Measurements from ENCODE around the gene ASB16. TPM values are rescaled to one million over a fixed set of nuclear protein-coding genes. Genes with fewer than 3 reads are reported as not detected.

Gene ASB16
- total and polyA plus RNA-seq, 4 donors, result 0.88 to 2.1 (median 1.4) TPM

DNA sequence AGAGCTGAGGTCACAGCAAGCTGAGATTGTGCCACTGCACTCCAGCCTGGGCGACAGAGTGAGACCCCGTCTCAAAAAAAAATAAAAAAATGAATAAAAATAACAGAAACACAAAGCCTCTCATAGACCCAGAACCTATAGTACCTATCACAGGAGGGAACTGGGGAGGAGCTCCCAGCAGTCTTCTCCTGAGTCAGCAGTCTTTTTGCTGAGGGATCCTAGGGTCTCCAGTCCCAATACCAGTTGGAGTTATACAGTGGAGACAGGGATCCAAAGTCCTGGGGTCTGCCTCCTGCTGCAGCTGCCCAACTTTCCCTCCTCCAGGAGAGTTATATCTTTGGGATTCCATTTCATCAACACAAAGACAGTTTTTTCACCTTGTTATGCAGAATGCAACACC, 12.5 kb downstream of the ASB16 start:
- H3K4me1 ChIP-seq (ENCODE audit: control insufficient read depth in 1 of 2, insufficient read depth in 2 of 2, low read length in 2 of 2), result no peaks in the 10 kb centered on the region
- no peak overlapping the region for H3K27ac ChIP-seq (ENCODE audit: low read depth in 1 of 2, low read length in 2 of 2)
- H3K9me3 ChIP-seq (ENCODE audit: control insufficient read depth, low read length), result no peaks in the 10 kb centered on the region
- no peaks in the 10 kb centered on the region for H3K27me3 ChIP-seq (ENCODE audit: control insufficient read depth in 1 of 2, insufficient read depth in 2 of 2, low read length in 1 of 2)
- ATAC-seq (ENCODE audit: low FRiP score), result no peak
- WGBS, 2 donors, result 52 to 68% methylated on average over 2 of the region's 2 CpGs
- H3K36me3 ChIP-seq (ENCODE audit: control insufficient read depth in 1 of 2, insufficient read depth in 2 of 2, low read length in 1 of 2), result no peaks in the 10 kb centered on the region
- intact Hi-C loops (cut with DNase I), result no loop called here
- DNase-seq, result no peak
- H3K4me3 ChIP-seq (ENCODE audit: low read length in 2 of 2), result no peak overlapping the region

DNA sequence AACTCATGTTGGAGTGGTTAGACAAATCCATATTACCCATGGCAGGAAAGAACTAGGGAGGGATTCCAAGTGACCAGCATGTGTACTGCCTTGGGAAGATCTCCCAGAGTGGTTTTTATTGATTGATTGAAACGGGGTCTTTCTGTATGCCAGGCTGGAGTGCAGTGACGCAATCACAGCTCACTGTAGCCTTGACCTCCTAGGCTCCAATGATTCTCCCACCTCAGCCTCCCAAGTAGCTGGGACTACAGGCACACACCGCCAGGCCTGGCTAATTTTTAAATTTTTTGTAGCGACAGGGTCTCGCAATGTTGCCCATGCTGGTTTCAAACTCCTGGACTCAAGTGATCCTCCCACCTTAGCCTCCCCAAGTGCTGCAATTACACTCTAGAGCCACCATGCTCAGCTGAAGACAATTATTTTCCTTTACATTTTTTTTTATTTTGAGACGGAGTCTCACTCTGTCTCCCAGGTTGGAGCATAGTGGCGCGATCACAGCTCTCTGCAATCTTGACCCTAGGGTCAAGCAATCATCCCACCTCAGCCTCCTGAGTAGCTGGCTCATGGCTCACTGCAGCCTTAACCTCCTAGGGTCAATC, 13.8 kb downstream of the ASB16 start:
- ATAC-seq (ENCODE audit: low FRiP score), result no peak
- intact Hi-C loops (cut with DNase I), result no loop called here
- DNase-seq, result no peak
- 88 to 89% methylated on average over 8 of the region's 8 CpGs for WGBS, 2 donors
- Histone ChIP-seq H3K27ac (ENCODE audit: low read depth in 1 of 2, low read length in 2 of 2) (no peak overlapping the region), H3K4me3 (ENCODE audit: low read length in 2 of 2) (no peak overlapping the region), H3K9me3 (ENCODE audit: control insufficient read depth, low read length) (no peaks in the 10 kb centered on the region), H3K4me1 (ENCODE audit: control insufficient read depth in 1 of 2, insufficient read depth in 2 of 2, low read length in 2 of 2) (no peaks in the 10 kb centered on the region), H3K27me3 (ENCODE audit: control insufficient read depth in 1 of 2, insufficient read depth in 2 of 2, low read length in 1 of 2) (no peaks in the 10 kb centered on the region), H3K36me3 (ENCODE audit: control insufficient read depth in 1 of 2, insufficient read depth in 2 of 2, low read length in 1 of 2) (no peaks in the 10 kb centered on the region)

DNA sequence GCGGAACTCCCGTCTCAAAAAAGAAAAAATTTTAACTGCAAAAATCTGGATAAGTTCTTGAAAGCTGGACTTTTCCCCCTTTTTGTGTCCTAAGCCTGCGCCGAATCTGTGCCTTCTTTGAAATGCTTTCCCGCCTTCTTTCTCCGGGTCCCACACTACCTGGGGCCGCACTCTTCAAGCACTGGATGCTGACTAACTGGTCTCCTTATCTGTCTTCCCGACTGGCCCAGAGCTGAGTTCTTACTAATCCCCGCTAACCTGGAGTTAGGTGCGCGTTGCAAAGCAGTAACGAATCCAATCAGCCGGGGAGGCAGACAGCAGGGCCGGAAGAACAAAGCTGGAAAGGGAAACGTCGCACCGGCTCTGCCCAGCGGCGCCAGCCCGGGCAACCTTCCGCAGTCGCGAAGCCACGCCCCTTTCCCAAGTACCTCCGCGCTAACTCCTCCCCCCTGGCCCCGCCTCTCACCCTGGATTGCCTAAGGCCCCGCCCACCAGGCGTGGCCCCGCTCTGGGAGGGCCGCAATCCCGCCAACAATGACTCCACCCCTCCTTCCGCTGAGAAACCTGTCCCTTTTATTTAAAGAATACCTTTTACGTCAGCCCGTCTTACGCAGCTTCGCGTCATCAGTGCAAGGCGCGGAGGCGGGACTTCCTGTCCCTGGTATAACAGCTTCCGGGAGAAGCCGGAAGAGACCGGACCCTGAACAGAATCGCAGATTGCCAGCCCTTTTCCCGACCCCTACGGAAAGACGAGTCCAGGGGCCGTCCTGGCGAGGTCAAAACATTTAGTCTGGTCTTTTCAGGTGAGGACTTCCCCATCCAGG, 16.0 kb downstream of the ASB16 start, which contains the start of gene TMUB2:
Gene TMUB2, plus strand, starts transcription at position 666 of the 824 bp plus-strand sequence. CDS start 737 bp downstream, outside the sequence.
- no peaks in the 10 kb centered on the region for H3K9me3 ChIP-seq (ENCODE audit: control insufficient read depth, low read length)
- peak within 1 kb of the TSS in 1 of 2 donors; percentile 92 for H3K27ac ChIP-seq (ENCODE audit: low read depth in 1 of 2, low read length in 2 of 2)
- DNase-seq (peak; percentile 99 to 100), ATAC-seq (ENCODE audit: low FRiP score) (peak; percentile 98)
- no peaks in the 10 kb centered on the region for H3K4me1 ChIP-seq (ENCODE audit: control insufficient read depth in 1 of 2, insufficient read depth in 2 of 2, low read length in 2 of 2)
- 0% methylated on average over 50 of the region's 50 CpGs for WGBS, 2 donors
- H3K27me3 ChIP-seq (ENCODE audit: control insufficient read depth in 1 of 2, insufficient read depth in 2 of 2, low read length in 1 of 2), result no peaks in the 10 kb centered on the region
- no peaks in the 10 kb centered on the region for H3K36me3 ChIP-seq (ENCODE audit: control insufficient read depth in 1 of 2, insufficient read depth in 2 of 2, low read length in 1 of 2)
- peak within 1 kb of the TSS; percentile 59 to 89 for H3K4me3 ChIP-seq (ENCODE audit: low read length in 2 of 2)
- intact Hi-C loops (cut with DNase I), result no loop called here

DNA sequence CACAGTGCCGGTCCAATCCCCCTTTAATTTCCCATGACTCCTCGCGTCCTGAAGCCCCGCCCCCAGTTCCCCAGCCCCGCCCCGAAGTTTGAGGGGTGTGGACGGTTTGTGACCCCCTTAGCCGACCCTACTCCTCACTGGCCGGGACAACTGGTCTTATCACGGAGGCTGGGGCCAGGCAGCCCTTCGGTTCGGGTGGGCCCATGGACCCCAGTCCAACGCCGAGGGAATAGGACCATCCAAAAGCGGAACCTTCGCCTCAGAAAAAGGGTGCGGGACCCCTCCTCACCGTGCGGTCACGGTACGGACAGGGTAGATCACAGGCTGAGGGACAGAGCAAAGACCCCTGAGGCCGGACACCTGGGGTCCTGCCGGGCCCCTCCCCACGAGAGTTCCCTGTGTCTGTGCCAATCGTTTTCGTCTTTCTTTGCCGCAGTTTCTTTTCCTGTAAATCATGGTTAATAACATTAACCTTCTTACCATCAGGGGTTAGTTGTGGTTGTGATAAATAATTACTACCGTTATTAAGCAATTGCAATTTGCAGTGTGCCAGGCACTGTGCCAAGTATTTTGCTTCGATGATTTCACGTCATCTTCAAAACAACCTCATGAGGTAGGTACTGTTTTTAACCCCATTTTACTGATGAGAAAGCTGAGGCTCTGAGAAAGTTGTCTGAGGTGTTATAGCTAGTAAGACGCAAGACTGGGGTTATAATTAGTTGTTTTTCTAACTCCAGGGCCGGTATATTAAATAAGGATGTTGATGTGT, 16.8 kb downstream of the ASB16 start:
- Histone ChIP-seq H3K4me1 (ENCODE audit: control insufficient read depth in 1 of 2, insufficient read depth in 2 of 2, low read length in 2 of 2) (no peaks in the 10 kb centered on the region), H3K27me3 (ENCODE audit: control insufficient read depth in 1 of 2, insufficient read depth in 2 of 2, low read length in 1 of 2) (no peaks in the 10 kb centered on the region), H3K9me3 (ENCODE audit: control insufficient read depth, low read length) (no peaks in the 10 kb centered on the region), H3K4me3 (ENCODE audit: low read length in 2 of 2) (peak overlapping the region; percentile 59 to 89), H3K36me3 (ENCODE audit: control insufficient read depth in 1 of 2, insufficient read depth in 2 of 2, low read length in 1 of 2) (no peaks in the 10 kb centered on the region), H3K27ac (ENCODE audit: low read depth in 1 of 2, low read length in 2 of 2) (peak overlapping the region in 1 of 2 donors; percentile 92)
- peak; percentile 88 for ATAC-seq (ENCODE audit: low FRiP score)
- DNase-seq, result no peak
- WGBS, 2 donors, result 1% methylated on average over 32 of the region's 32 CpGs
- intact Hi-C loops (cut with DNase I), result no loop called here

DNA sequence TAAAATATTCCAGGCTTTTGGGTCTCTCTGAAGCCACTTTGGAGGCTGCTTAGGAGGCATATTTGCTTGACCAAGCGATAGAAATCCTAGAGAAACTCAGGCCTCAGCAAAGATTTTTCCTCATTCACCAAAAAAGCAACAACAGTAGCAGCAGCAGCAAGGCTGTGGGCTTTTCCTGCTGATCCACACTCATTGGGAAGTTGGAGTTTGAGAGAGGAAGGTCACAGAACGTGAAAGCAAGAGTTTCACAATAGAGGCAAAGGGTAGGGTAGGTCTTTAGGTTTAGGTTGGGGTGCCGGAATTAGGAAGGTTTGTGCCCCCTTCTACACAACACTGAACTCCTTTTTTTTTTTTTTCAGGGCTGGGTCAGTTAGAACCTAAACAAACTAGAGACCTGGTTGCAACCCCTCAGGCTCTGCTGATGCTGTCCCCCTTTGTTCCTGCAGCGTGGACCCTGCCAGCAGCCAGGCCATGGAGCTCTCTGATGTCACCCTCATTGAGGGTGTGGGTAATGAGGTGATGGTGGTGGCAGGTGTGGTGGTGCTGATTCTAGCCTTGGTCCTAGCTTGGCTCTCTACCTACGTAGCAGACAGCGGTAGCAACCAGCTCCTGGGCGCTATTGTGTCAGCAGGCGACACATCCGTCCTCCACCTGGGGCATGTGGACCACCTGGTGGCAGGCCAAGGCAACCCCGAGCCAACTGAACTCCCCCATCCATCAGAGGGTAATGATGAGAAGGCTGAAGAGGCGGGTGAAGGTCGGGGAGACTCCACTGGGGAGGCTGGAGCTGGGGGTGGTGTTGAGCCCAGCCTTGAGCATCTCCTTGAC, 18.3 kb downstream of the ASB16 start:
- Histone ChIP-seq H3K27me3 (ENCODE audit: control insufficient read depth in 1 of 2, insufficient read depth in 2 of 2, low read length in 1 of 2) (no peaks in the 10 kb centered on the region), H3K27ac (ENCODE audit: low read depth in 1 of 2, low read length in 2 of 2) (no peak overlapping the region), H3K9me3 (ENCODE audit: control insufficient read depth, low read length) (no peaks in the 10 kb centered on the region), H3K36me3 (ENCODE audit: control insufficient read depth in 1 of 2, insufficient read depth in 2 of 2, low read length in 1 of 2) (no peaks in the 10 kb centered on the region), H3K4me3 (ENCODE audit: low read length in 2 of 2) (no peak overlapping the region), H3K4me1 (ENCODE audit: control insufficient read depth in 1 of 2, insufficient read depth in 2 of 2, low read length in 2 of 2) (no peaks in the 10 kb centered on the region)
- intact Hi-C loops (cut with DNase I), result no loop called here
- no peak for ATAC-seq (ENCODE audit: low FRiP score)
- DNase-seq, result no peak
- 79 to 81% methylated on average over 12 of the region's 12 CpGs for WGBS, 2 donors

DNA sequence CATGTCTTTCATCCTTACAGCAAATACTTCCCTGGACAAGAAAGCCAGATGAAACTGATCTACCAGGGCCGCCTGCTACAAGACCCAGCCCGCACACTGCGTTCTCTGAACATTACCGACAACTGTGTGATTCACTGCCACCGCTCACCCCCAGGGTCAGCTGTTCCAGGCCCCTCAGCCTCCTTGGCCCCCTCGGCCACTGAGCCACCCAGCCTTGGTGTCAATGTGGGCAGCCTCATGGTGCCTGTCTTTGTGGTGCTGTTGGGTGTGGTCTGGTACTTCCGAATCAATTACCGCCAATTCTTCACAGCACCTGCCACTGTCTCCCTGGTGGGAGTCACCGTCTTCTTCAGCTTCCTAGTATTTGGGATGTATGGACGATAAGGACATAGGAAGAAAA, 20.0 kb downstream of the ASB16 start:
- 86 to 89% methylated on average over 10 of the region's 10 CpGs for WGBS, 2 donors
- intact Hi-C loops (cut with DNase I), result no loop called here

DNA sequence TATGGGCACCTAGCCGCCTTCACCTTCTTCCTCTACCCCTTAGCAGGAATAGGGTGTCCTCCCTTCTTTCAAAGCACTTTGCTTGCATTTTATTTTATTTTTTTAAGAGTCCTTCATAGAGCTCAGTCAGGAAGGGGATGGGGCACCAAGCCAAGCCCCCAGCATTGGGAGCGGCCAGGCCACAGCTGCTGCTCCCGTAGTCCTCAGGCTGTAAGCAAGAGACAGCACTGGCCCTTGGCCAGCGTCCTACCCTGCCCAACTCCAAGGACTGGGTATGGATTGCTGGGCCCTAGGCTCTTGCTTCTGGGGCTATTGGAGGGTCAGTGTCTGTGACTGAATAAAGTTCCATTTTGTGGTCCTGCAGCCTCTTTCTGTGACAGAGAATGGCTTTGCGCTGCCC, 20.9 kb downstream of the ASB16 start:
- DNase-seq (no peak), ATAC-seq (ENCODE audit: low FRiP score) (no peak)
- Histone ChIP-seq H3K27me3 (ENCODE audit: control insufficient read depth in 1 of 2, insufficient read depth in 2 of 2, low read length in 1 of 2) (no peaks in the 10 kb centered on the region), H3K27ac (ENCODE audit: low read depth in 1 of 2, low read length in 2 of 2) (no peak overlapping the region), H3K4me1 (ENCODE audit: control insufficient read depth in 1 of 2, insufficient read depth in 2 of 2, low read length in 2 of 2) (no peaks in the 10 kb centered on the region), H3K4me3 (ENCODE audit: low read length in 2 of 2) (no peak overlapping the region), H3K9me3 (ENCODE audit: control insufficient read depth, low read length) (no peaks in the 10 kb centered on the region), H3K36me3 (ENCODE audit: control insufficient read depth in 1 of 2, insufficient read depth in 2 of 2, low read length in 1 of 2) (peaks cover 0 to 2% of the 10 kb centered on the region in 2 donors)
- WGBS, 2 donors, result 57 to 63% methylated on average over 5 of the region's 5 CpGs
- intact Hi-C loops (cut with DNase I), result no loop called here

More for the DNA sequence above, 20.0 kb downstream of the ASB16 start:
- no peak for ATAC-seq (ENCODE audit: low FRiP score)
- no peaks in the 10 kb centered on the region for H3K27me3 ChIP-seq (ENCODE audit: control insufficient read depth in 1 of 2, insufficient read depth in 2 of 2, low read length in 1 of 2)
- peaks cover 0 to 2% of the 10 kb centered on the region in 2 donors for H3K36me3 ChIP-seq (ENCODE audit: control insufficient read depth in 1 of 2, insufficient read depth in 2 of 2, low read length in 1 of 2)
- no peak overlapping the region for H3K4me3 ChIP-seq (ENCODE audit: low read length in 2 of 2)
- no peak for DNase-seq
- no peaks in the 10 kb centered on the region for H3K4me1 ChIP-seq (ENCODE audit: control insufficient read depth in 1 of 2, insufficient read depth in 2 of 2, low read length in 2 of 2)
- H3K9me3 ChIP-seq (ENCODE audit: control insufficient read depth, low read length), result no peaks in the 10 kb centered on the region
- no peak overlapping the region for H3K27ac ChIP-seq (ENCODE audit: low read depth in 1 of 2, low read length in 2 of 2)

GRCh38 chr17:44191941-44192496, 21.5 kb downstream of the ASB16 start:
- Histone ChIP-seq H3K9me3 (ENCODE audit: control insufficient read depth, low read length) (no peaks in the 10 kb centered on the region), H3K27me3 (ENCODE audit: control insufficient read depth in 1 of 2, insufficient read depth in 2 of 2, low read length in 1 of 2) (no peaks in the 10 kb centered on the region), H3K27ac (ENCODE audit: low read depth in 1 of 2, low read length in 2 of 2) (no peak overlapping the region), H3K4me3 (ENCODE audit: low read length in 2 of 2) (no peak overlapping the region), H3K4me1 (ENCODE audit: control insufficient read depth in 1 of 2, insufficient read depth in 2 of 2, low read length in 2 of 2) (no peaks in the 10 kb centered on the region), H3K36me3 (ENCODE audit: control insufficient read depth in 1 of 2, insufficient read depth in 2 of 2, low read length in 1 of 2) (peaks cover 0 to 2% of the 10 kb centered on the region in 2 donors)
- intact Hi-C loops (cut with DNase I), result no loop called here
- DNase-seq, result no peak
- no peak for ATAC-seq (ENCODE audit: low FRiP score)
- WGBS, 2 donors, result 62 to 64% methylated on average over 7 of the region's 7 CpGs

All from aorta (tissue), 5 donors.